SK-N-SH (cell line): ENCODE data around the gene EPB41L5. TPM values are rescaled to one million over a fixed set of nuclear protein-coding genes. Genes with fewer than 3 reads are reported as not detected.

Experiments
- CTCF ChIA-PET: fragments of 300-600, 350-600 bp; formaldehyde crosslinking; extraction: SDS; loops from one replicate; lab custom pipeline; 2021; lab: Yijun Ruan, JAX
- POLR2A ChIA-PET: fragments of 350-600 bp; sonication (Branson Sonifier 250); formaldehyde crosslinking; extraction: SDS; loops from one replicate; lab custom pipeline; 2020; ENCODE audit warnings: antibody characterized with exemption, inconsistent platforms; lab: Yijun Ruan, JAX
- DNase-seq: peaks from one replicate; pipeline ENCODE4 v3.0.0; 2012
- H2AFZ ChIP-seq: fragments of 200-600 bp; sonication (generic); 2 replicates; pipeline ENCODE4 v1.8.1; 2016; ENCODE audit warnings: antibody characterized with exemption, mild to moderate bottlenecking, low read depth
- H3F3A ChIP-seq: fragments of 200-600 bp; sonication (generic); replicated peaks from 2 replicates; pipeline ENCODE3; 2016; ENCODE audit warnings: antibody characterized with exemption, mild to moderate bottlenecking; ENCODE audit not compliant: insufficient read depth
- H3K27ac ChIP-seq, 2 experiments: fragments of 200-500 bp in 1 of 2; fragments of 200-600 bp in 1 of 2; sonication (Bioruptor generic) in 1 of 2; sonication (generic), shearing (Covaris generic) in 1 of 2; 2 replicates each; pipeline versions ENCODE4 v1.5.1 to v1.6.1; 2014 to 2016; ENCODE audit warnings: low read depth in 2 of 2, inconsistent platforms in 1 of 2, low read length in 1 of 2, mild to moderate bottlenecking in 1 of 2, mixed read lengths in 1 of 2
- H3K27me3 ChIP-seq: fragments of 200-600 bp; sonication (generic), shearing (Covaris generic); 2 replicates; pipeline ENCODE4 v1.6.1; 2016; ENCODE audit warnings: mixed run types; ENCODE audit not compliant: insufficient read depth
- H3K36me3 ChIP-seq, 2 experiments: fragments of 200-500 bp in 1 of 2; fragments of 200-600 bp in 1 of 2; sonication (Bioruptor generic) in 1 of 2; sonication (generic) in 1 of 2; replicated peaks in 1 of 2; 2 replicates each; pipeline versions ENCODE3 to v1.5.1; 2014 to 2016; ENCODE audit warnings: low read length in 1 of 2, mild to moderate bottlenecking in 1 of 2; ENCODE audit not compliant: insufficient read depth in 2 of 2, control insufficient read depth in 1 of 2
- H3K4me1 ChIP-seq, 2 experiments: fragments of 200-500 bp in 1 of 2; fragments of 200-600 bp in 1 of 2; sonication (Bioruptor generic) in 1 of 2; sonication (generic), shearing (Covaris generic) in 1 of 2; 2 replicates each; pipeline versions ENCODE4 v1.5.1 to v1.6.1; 2014 to 2016; ENCODE audit warnings: low read depth in 1 of 2, low read length in 1 of 2, mixed run types in 1 of 2; ENCODE audit not compliant: insufficient read depth in 2 of 2, control insufficient read depth in 1 of 2
- H3K4me2 ChIP-seq: fragments of 200-600 bp; sonication (generic), shearing (Covaris generic); 2 replicates; pipeline ENCODE4 v1.6.1; 2017; ENCODE audit warnings: mixed run types
- H3K4me3 ChIP-seq, 2 experiments: fragments of 200-500 bp in 1 of 2; fragments of 200-600 bp in 1 of 2; sonication (Bioruptor generic) in 1 of 2; sonication (generic), shearing (Covaris generic) in 1 of 2; 2 replicates each; pipeline versions ENCODE4 v1.5.1 to v1.8.1; 2014 to 2016; ENCODE audit warnings: low read depth in 2 of 2, inconsistent platforms in 1 of 2, low read length in 1 of 2, mild to moderate bottlenecking in 1 of 2, mixed read lengths in 1 of 2, moderate library complexity in 1 of 2
- H3K79me2 ChIP-seq: fragments of 200-600 bp; sonication (generic); 2 replicates; pipeline ENCODE4 v1.8.1; 2017; ENCODE audit warnings: mild to moderate bottlenecking; ENCODE audit not compliant: insufficient read depth
- H3K9ac ChIP-seq: fragments of 200-600 bp; sonication (generic); 2 replicates; pipeline ENCODE4 v1.6.1; 2017; ENCODE audit warnings: mixed run types
- H3K9me2 ChIP-seq: fragments of 200-600 bp; sonication (generic); 2 replicates; pipeline ENCODE4 v1.6.1; 2017; ENCODE audit warnings: mixed run types
- H3K9me3 ChIP-seq: fragments of 200-600 bp; sonication (generic); 2 replicates; pipeline ENCODE4 v1.6.1; 2017; ENCODE audit warnings: mixed run types, mild to moderate bottlenecking, moderate library complexity
- H4K20me1 ChIP-seq: fragments of 200-600 bp; sonication (generic); 2 replicates; pipeline ENCODE4 v1.6.1; 2017; ENCODE audit warnings: mild to moderate bottlenecking, mixed run types; ENCODE audit not compliant: insufficient read depth
- CHD2 ChIP-seq: fragments of 150-350 bp; IDR thresholded peaks from 2 replicates; pipeline ENCODE4 v1.6.1; 2018; ENCODE audit warnings: low read length; ENCODE audit not compliant: partially characterized antibody
- EP300 ChIP-seq, 2 experiments: IDR thresholded peaks; 2 replicates each; pipeline versions ENCODE4 v1.4.0 to v1.6.1; 2012; ENCODE audit warnings: borderline replicate concordance in 1 of 2, low read depth in 1 of 2, low read length in 1 of 2
- FOXM1 ChIP-seq: IDR thresholded peaks from 2 replicates; pipeline ENCODE4 v1.4.0; 2012; ENCODE audit warnings: low read depth, mild to moderate bottlenecking
- GABPA ChIP-seq: IDR thresholded peaks from 2 replicates; pipeline ENCODE4 v1.4.0; 2012; ENCODE audit warnings: low read depth, mild to moderate bottlenecking
- GATA2 ChIP-seq: sonication (generic); formaldehyde crosslinking; IDR thresholded peaks from 2 replicates; pipeline ENCODE4 v1.5.0; 2020; ENCODE audit warnings: mild to moderate bottlenecking, missing genetic modification reagents
- MEF2A ChIP-seq: IDR thresholded peaks from 2 replicates; pipeline ENCODE4 v1.4.0; 2012; ENCODE audit warnings: low read depth, borderline replicate concordance
- MXI1 ChIP-seq: IDR thresholded peaks from 2 replicates; pipeline ENCODE4 v1.6.1; 2012; ENCODE audit warnings: mild to moderate bottlenecking, low read depth, low read length, improper control_type of control experiment
- NFIC ChIP-seq: IDR thresholded peaks from 2 replicates; pipeline ENCODE4 v1.4.0; 2012; ENCODE audit warnings: borderline replicate concordance
- NRF1 ChIP-seq: IDR thresholded peaks from 2 replicates; pipeline ENCODE4 v1.6.1; 2012; ENCODE audit warnings: low read depth, mild to moderate bottlenecking, low read length
- POLR2AphosphoS5 ChIP-seq: IDR thresholded peaks from 2 replicates; pipeline ENCODE4 v1.6.1; 2012; ENCODE audit warnings: low read depth, low read length
- RCOR1 ChIP-seq: fragments of 150-350 bp; IDR thresholded peaks from 2 replicates; pipeline ENCODE4 v1.6.1; 2017; ENCODE audit warnings: antibody characterized with exemption, low read length
- SIN3A ChIP-seq: IDR thresholded peaks from 2 replicates; pipeline ENCODE4 v1.6.1; 2012; ENCODE audit warnings: low read depth, mild to moderate bottlenecking, low read length, moderate library complexity, borderline replicate concordance
- SMC3 ChIP-seq: IDR thresholded peaks from 2 replicates; pipeline ENCODE4 v1.6.1; 2012; ENCODE audit warnings: low read depth, low read length, improper control_type of control experiment
- TCF12 ChIP-seq: IDR thresholded peaks from 2 replicates; pipeline ENCODE4 v1.4.0; 2012
- TEAD4 ChIP-seq: IDR thresholded peaks from 2 replicates; pipeline ENCODE4 v1.4.0; 2012; ENCODE audit warnings: mild to moderate bottlenecking, borderline replicate concordance; ENCODE audit not compliant: insufficient read depth
- YY1 ChIP-seq: IDR thresholded peaks from 2 replicates; pipeline ENCODE4 v1.4.0; 2012; ENCODE audit warnings: low read depth, mild to moderate bottlenecking
- WGBS: methylation state at CpG from one replicate; pipeline ENCODE4 v1.1.6; 2017; ENCODE audit warnings: low lambda C conversion rate; 5-methylcytosine and 5-hydroxymethylcytosine counted together
- polyA plus RNA-seq, 3 experiments: library from polyadenylated mRNA; depleted of rRNA; stranded (reverse); fragments of >200 nt; gene quantifications; 2 replicates each; pipeline ENCODE4 v1.2.3, GENCODE V29; 2012
- TF ChIP-seq, protein P1 (sequence below): IDR thresholded peaks from 2 replicates; pipeline ENCODE4 v1.4.0; 2012; ENCODE audit warnings: low read depth
- TF ChIP-seq, protein P2 (sequence below): fragments of 150-350 bp; IDR thresholded peaks from 2 replicates; pipeline ENCODE4 v1.6.1; 2017; ENCODE audit warnings: antibody characterized with exemption, low read length, low read depth, borderline replicate concordance
- TF ChIP-seq, protein P3 (sequence below): fragments of 200-600 bp; sonication (generic); IDR thresholded peaks from 2 replicates; pipeline ENCODE4 v1.6.1; 2017; ENCODE audit warnings: antibody characterized with exemption, mild to moderate bottlenecking, moderate library complexity
- TF ChIP-seq, protein P4 (sequence below): IDR thresholded peaks from 2 replicates; pipeline ENCODE4 v1.6.1; 2012; ENCODE audit warnings: mild to moderate bottlenecking, low read depth, low read length, moderate library complexity

The EPB41L5 gene
- polyA plus RNA-seq, 1 of the 3 experiments (the other 2 are of a cell fraction): 5.3 TPM

DNA sequence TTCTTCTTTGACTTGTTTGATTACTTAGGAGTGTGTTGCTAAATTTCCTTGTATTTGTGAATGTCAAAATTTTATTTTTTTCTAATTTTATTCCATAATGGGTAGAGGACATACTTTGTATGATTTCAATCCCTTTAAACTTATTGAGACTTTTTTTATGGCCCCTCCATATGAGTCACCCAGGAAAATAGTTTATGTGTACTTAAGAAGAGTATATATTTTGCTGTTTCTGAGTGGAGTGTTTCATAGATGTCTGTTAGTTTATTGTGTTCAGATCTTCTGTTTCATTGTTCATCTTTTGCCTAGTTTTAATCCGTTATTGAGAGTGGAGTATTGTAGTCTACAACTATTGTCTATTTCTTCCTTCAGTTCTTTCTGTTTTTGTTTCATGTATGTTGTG, 81.9 kb downstream of the EPB41L5 start:
- TF ChIP-seq MEF2A (no peak), EP300 (IDR thresholded peaks at IDR 0.05; ENCODE audit: borderline replicate concordance in 1 of 2, low read depth in 1 of 2, low read length in 1 of 2) (no peak), RCOR1 (no peak), NRF1 (no peak), GABPA (no peak), YY1 (no peak), NFIC (no peak), MXI1 (no peak), SMC3 (no peak)
- TF ChIP-seq, protein P1, sequence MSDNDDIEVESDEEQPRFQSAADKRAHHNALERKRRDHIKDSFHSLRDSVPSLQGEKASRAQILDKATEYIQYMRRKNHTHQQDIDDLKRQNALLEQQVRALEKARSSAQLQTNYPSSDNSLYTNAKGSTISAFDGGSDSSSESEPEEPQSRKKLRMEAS: no peak
- TF ChIP-seq, protein P2, sequence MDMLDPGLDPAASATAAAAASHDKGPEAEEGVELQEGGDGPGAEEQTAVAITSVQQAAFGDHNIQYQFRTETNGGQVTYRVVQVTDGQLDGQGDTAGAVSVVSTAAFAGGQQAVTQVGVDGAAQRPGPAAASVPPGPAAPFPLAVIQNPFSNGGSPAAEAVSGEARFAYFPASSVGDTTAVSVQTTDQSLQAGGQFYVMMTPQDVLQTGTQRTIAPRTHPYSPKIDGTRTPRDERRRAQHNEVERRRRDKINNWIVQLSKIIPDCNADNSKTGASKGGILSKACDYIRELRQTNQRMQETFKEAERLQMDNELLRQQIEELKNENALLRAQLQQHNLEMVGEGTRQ: no peak
- CTCF ChIA-PET: no interaction called here
- H3F3A ChIP-seq: peaks cover 2% of the 10 kb centered on the region
- H3K79me2 ChIP-seq: no peaks in the 10 kb centered on the region
- no peaks in the 10 kb centered on the region; a peak in 2 of 4 replicates for H3K4me1 ChIP-seq
- no peak overlapping the region for H3K27ac ChIP-seq
- POLR2A ChIA-PET: no interaction called here
- no peaks in the 10 kb centered on the region for H4K20me1 ChIP-seq
- H3K36me3 ChIP-seq: peaks cover 19 to 27% of the 10 kb centered on the region in 2 experiments
- no peaks in the 10 kb centered on the region; the same call in 1 of the 2 replicates for H3K9me3 ChIP-seq
- 100% methylated on average over 1 of the region's 1 CpG for WGBS
- H2AFZ ChIP-seq: no peak overlapping the region
- DNase-seq: no peak
- H3K9me2 ChIP-seq: no peaks in the 10 kb centered on the region
- no peak overlapping the region for H3K4me2 ChIP-seq
- H3K4me3 ChIP-seq: no peak overlapping the region
- no peak overlapping the region for H3K9ac ChIP-seq
- H3K27me3 ChIP-seq: no peaks in the 10 kb centered on the region

DNA sequence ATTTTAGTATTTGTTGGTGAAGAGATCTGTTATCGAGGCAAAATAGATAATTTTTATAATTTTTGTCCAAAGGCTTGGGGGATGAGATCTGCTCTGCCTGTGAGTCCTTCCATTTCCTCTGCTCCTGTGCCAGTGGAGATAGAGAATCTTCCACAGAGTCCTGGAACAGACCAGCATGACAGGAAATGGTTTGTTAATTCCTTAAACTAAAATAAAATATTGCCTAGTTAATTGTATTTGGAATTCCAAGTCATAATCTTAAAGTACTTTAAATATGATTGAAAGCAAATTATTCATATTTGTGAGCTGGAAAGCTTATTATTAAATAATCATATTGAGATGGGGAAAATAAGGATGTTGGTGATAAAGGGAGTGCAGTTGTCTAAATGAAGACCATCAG, 87.8 kb downstream of the EPB41L5 start:
- DNase-seq: peak; percentile 47
- Histone ChIP-seq H3K4me1 (peaks cover 15 to 16% of the 10 kb centered on the region in 2 experiments; a peak in 3 of 4 replicates), H4K20me1 (no peaks in the 10 kb centered on the region), H3K4me3 (no peak overlapping the region), H3K27ac (peak overlapping the region; percentile 5 to 97; a peak in 3 of 4 replicates), H3K9me3 (no peaks in the 10 kb centered on the region; the same call in 1 of the 2 replicates), H3K9me2 (no peaks in the 10 kb centered on the region), H3K36me3 (peaks cover 12 to 14% of the 10 kb centered on the region in 2 experiments), H3K79me2 (no peaks in the 10 kb centered on the region), H3K9ac (no peak overlapping the region), H3K4me2 (no peak overlapping the region), H2AFZ (no peak overlapping the region), H3F3A (peaks cover 25% of the 10 kb centered on the region), H3K27me3 (no peaks in the 10 kb centered on the region)
- CTCF ChIA-PET: interaction anchor here (0.8 to 1.3 kb wide), 3 partner anchors 9 to 74 kb away, joined by 3 to 5 read pairs (median 4); no protein-coding TSS in a partner anchor
- WGBS: 38% methylated on average over 1 of the region's 1 CpG
- TF ChIP-seq TCF12: peak; percentile 36; the same call in 1 of the 2 replicates
- 0 out of 2 replicates have a peak, but pooled peaks have one; percentile 28 for TF ChIP-seq GATA2 (CRISPR knock-in tag)
- TF ChIP-seq CHD2: peak; percentile 50
- peak; percentile 64; the same call in 1 of the 2 replicates for TF ChIP-seq RCOR1
- 0 out of 2 replicates have a peak, but pooled peaks have one; percentile 6 for TF ChIP-seq MXI1
- TF ChIP-seq, protein P3, sequence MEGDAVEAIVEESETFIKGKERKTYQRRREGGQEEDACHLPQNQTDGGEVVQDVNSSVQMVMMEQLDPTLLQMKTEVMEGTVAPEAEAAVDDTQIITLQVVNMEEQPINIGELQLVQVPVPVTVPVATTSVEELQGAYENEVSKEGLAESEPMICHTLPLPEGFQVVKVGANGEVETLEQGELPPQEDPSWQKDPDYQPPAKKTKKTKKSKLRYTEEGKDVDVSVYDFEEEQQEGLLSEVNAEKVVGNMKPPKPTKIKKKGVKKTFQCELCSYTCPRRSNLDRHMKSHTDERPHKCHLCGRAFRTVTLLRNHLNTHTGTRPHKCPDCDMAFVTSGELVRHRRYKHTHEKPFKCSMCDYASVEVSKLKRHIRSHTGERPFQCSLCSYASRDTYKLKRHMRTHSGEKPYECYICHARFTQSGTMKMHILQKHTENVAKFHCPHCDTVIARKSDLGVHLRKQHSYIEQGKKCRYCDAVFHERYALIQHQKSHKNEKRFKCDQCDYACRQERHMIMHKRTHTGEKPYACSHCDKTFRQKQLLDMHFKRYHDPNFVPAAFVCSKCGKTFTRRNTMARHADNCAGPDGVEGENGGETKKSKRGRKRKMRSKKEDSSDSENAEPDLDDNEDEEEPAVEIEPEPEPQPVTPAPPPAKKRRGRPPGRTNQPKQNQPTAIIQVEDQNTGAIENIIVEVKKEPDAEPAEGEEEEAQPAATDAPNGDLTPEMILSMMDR: no peak
- no peak for TF ChIP-seq SIN3A
- TF ChIP-seq, protein P4, sequence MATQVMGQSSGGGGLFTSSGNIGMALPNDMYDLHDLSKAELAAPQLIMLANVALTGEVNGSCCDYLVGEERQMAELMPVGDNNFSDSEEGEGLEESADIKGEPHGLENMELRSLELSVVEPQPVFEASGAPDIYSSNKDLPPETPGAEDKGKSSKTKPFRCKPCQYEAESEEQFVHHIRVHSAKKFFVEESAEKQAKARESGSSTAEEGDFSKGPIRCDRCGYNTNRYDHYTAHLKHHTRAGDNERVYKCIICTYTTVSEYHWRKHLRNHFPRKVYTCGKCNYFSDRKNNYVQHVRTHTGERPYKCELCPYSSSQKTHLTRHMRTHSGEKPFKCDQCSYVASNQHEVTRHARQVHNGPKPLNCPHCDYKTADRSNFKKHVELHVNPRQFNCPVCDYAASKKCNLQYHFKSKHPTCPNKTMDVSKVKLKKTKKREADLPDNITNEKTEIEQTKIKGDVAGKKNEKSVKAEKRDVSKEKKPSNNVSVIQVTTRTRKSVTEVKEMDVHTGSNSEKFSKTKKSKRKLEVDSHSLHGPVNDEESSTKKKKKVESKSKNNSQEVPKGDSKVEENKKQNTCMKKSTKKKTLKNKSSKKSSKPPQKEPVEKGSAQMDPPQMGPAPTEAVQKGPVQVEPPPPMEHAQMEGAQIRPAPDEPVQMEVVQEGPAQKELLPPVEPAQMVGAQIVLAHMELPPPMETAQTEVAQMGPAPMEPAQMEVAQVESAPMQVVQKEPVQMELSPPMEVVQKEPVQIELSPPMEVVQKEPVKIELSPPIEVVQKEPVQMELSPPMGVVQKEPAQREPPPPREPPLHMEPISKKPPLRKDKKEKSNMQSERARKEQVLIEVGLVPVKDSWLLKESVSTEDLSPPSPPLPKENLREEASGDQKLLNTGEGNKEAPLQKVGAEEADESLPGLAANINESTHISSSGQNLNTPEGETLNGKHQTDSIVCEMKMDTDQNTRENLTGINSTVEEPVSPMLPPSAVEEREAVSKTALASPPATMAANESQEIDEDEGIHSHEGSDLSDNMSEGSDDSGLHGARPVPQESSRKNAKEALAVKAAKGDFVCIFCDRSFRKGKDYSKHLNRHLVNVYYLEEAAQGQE: no peak
- no peak; the same call in 1 of the 2 replicates for TF ChIP-seq POLR2AphosphoS5
- TF ChIP-seq TEAD4: 0 out of 2 replicates have a peak, but pooled peaks have one; percentile 42
- TF ChIP-seq EP300 (IDR thresholded peaks at IDR 0.05; ENCODE audit: borderline replicate concordance in 1 of 2, low read depth in 1 of 2, low read length in 1 of 2): peak in 1 of 2 experiments; percentile 92; a peak in 2 of 4 replicates
- TF ChIP-seq FOXM1: no peak
- POLR2A ChIA-PET: no interaction called here
